WTC11 (cell line): ENCODE measurements around the gene LGI4.

ENCODE experiments used
- ATF3 ChIP-seq: sonication (generic); formaldehyde crosslinking; conservative IDR thresholded peaks from 2 replicates; pipeline ENCODE4 v1.8.1; 2022; ENCODE audit warnings: mild to moderate bottlenecking, missing genetic modification reagents
- CTCF ChIP-seq: fragments of 200-600 bp; IDR thresholded peaks from 2 replicates; pipeline ENCODE4 v1.8.0; 2022; ENCODE audit warnings: antibody characterized with exemption
- ETV6 ChIP-seq: sonication (generic); formaldehyde crosslinking; IDR thresholded peaks from 2 replicates; pipeline ENCODE4 v1.8.1; 2022; ENCODE audit warnings: mild to moderate bottlenecking, missing genetic modification reagents
- MLX ChIP-seq: sonication (generic); formaldehyde crosslinking; IDR thresholded peaks from 2 replicates; pipeline ENCODE4 v1.8.1; 2023; ENCODE audit warnings: mild to moderate bottlenecking, missing genetic modification reagents, moderate library complexity
- NFE2L1 ChIP-seq: sonication (generic); formaldehyde crosslinking; IDR thresholded peaks from 2 replicates; pipeline ENCODE4 v1.8.1; 2023; ENCODE audit warnings: missing genetic modification reagents
- NFYB ChIP-seq: sonication (generic); formaldehyde crosslinking; conservative IDR thresholded peaks from 2 replicates; pipeline ENCODE4 v1.8.0; 2022; ENCODE audit warnings: low read depth, missing genetic modification reagents
- NR2C2 ChIP-seq: sonication (generic); formaldehyde crosslinking; IDR thresholded peaks from 2 replicates; pipeline ENCODE4 v1.8.0; 2022; ENCODE audit warnings: mild to moderate bottlenecking, missing genetic modification reagents
- ZBTB21 ChIP-seq: sonication (generic); formaldehyde crosslinking; IDR thresholded peaks from 2 replicates; pipeline ENCODE4 v1.8.1; 2023; ENCODE audit warnings: mild to moderate bottlenecking, missing genetic modification reagents, borderline replicate concordance
- ZNF263 ChIP-seq: sonication (generic); formaldehyde crosslinking; IDR thresholded peaks from 2 replicates; pipeline ENCODE4 v1.8.1; 2022; ENCODE audit warnings: low read depth, mild to moderate bottlenecking, moderate library complexity, missing genetic modification reagents
- ZNF532 ChIP-seq: fragments of 250-450 bp; sonication (Bioruptor Pico); IDR thresholded peaks from 2 replicates; pipeline ENCODE4 v1.9.0; 2021; ENCODE audit warnings: mild to moderate bottlenecking, borderline replicate concordance

GRCh38 chr19:35117799-35118198, 17.1 kb downstream of the LGI4 start:
- TF ChIP-seq CTCF (no peak), ATF3 (CRISPR knock-in tag) (no peak), ZBTB21 (no peak), ZNF263 (CRISPR knock-in tag) (no peak), ZNF532 (no peak), ETV6 (CRISPR knock-in tag) (no peak), MLX (no peak), NR2C2 (CRISPR knock-in tag) (no peak), NFE2L1 (CRISPR knock-in tag) (no peak), NFYB (CRISPR knock-in tag) (no peak)
